PC-3 (cell line): Measurements from ENCODE around the gene MIB1. TPM values are rescaled to one million over a fixed set of nuclear protein-coding genes. Genes with fewer than 3 reads are reported as not detected.

Experiments
- ATAC-seq: fragments of 200-7000 bp; cut with Tn5 transposase; 2 replicates; pipeline ENCODE4 v1.9.1; 2020; ENCODE audit warnings: mild to moderate bottlenecking, moderate library complexity
- BruUV-seq: library from RNA; stranded (reverse); fragments of 400-500 nt; replicated peaks from 2 replicates; lab custom pipeline; 2021; lab: Mats Ljungman, UMichigan
- CTCF ChIA-PET: fragments of 300-600 bp; sonication (Branson Sonifier 250); formaldehyde crosslinking; loops from one replicate; lab custom pipeline; 2022; ENCODE audit warnings: antibody characterized with exemption; lab: Charles Lee
- POLR2A ChIA-PET: fragments of 300-600 bp; sonication (Branson Sonifier 250); formaldehyde crosslinking; loops from one replicate; lab custom pipeline; 2022; ENCODE audit warnings: antibody characterized with exemption; ENCODE audit not compliant: unreplicated experiment; lab: Charles Lee
- DNase-seq: peaks from one replicate; pipeline ENCODE4 v3.0.0-alpha.2; 2015
- H2AFZ ChIP-seq: fragments of 300-600 bp; sonication (generic); 2 replicates; pipeline ENCODE4 v1.6.0; 2016; ENCODE audit warnings: antibody characterized with exemption, low read length
- H3F3A ChIP-seq: fragments of 300-600 bp; sonication (generic); one replicate; pipeline ENCODE4 v1.6.0; 2017; ENCODE audit warnings: antibody characterized with exemption, low read length, control low read depth, mild to moderate bottlenecking; ENCODE audit not compliant: unreplicated experiment
- H3K27ac ChIP-seq: fragments of 300-600 bp; sonication (generic); 2 replicates; pipeline ENCODE4 v1.5.1; 2016; ENCODE audit warnings: mild to moderate bottlenecking, low read length
- H3K27me3 ChIP-seq: fragments of 300-600 bp; sonication (generic); 2 replicates; pipeline ENCODE4 v1.6.1; 2016; ENCODE audit warnings: low read length, mixed read lengths
- H3K36me3 ChIP-seq: fragments of 300-600 bp; sonication (generic); 2 replicates; pipeline ENCODE4 v1.6.1; 2016; ENCODE audit warnings: low read depth, mixed run types, low read length, mixed read lengths
- H3K4me1 ChIP-seq: fragments of 300-600 bp; sonication (generic); 2 replicates; pipeline ENCODE4 v1.5.1; 2016; ENCODE audit warnings: low read length; ENCODE audit not compliant: insufficient read depth
- H3K4me2 ChIP-seq: fragments of 300-600 bp; sonication (generic); 2 replicates; pipeline ENCODE4 v1.6.0; 2016; ENCODE audit warnings: low read length
- H3K4me3 ChIP-seq: fragments of 300-600 bp; sonication (generic); 2 replicates; pipeline ENCODE4 v1.5.1; 2016; ENCODE audit warnings: mild to moderate bottlenecking, low read length, mixed read lengths
- H3K79me2 ChIP-seq: fragments of 300-600 bp; sonication (generic); 2 replicates; pipeline ENCODE4 v1.6.1; 2017; ENCODE audit warnings: low read length, mixed read lengths
- H3K9ac ChIP-seq: fragments of 300-600 bp; sonication (generic); 2 replicates; pipeline ENCODE4 v1.6.0; 2016; ENCODE audit warnings: mild to moderate bottlenecking, low read length
- H3K9me2 ChIP-seq: fragments of 300-600 bp; sonication (generic); replicated peaks from 2 replicates; pipeline ENCODE4 v1.6.1; 2016; ENCODE audit warnings: mixed run types, low read length, mixed read lengths
- H3K9me3 ChIP-seq: fragments of 300-600 bp; sonication (generic); 2 replicates; pipeline ENCODE4 v1.6.1; 2016; ENCODE audit warnings: low read length, mixed read lengths
- H4K20me1 ChIP-seq: fragments of 300-600 bp; sonication (generic); 2 replicates; pipeline ENCODE4 v1.6.1; 2016; ENCODE audit warnings: low read length, mixed read lengths
- CTCF ChIP-seq: fragments of 300-600 bp; sonication (generic); conservative IDR thresholded peaks from 2 replicates; pipeline ENCODE4 v1.5.1; 2017; ENCODE audit warnings: antibody characterized with exemption, low read depth, mild to moderate bottlenecking, low read length
- EZH2 ChIP-seq: fragments of 300-600 bp; sonication (generic); IDR thresholded peaks from one replicate; pipeline ENCODE4 v1.6.1; 2017; ENCODE audit warnings: antibody characterized with exemption, mild to moderate bottlenecking, low read length; ENCODE audit not compliant: unreplicated experiment
- EZH2phosphoT487 ChIP-seq: fragments of 300-600 bp; sonication (generic); IDR thresholded peaks from 2 replicates; pipeline ENCODE4 v1.6.1; 2018; ENCODE audit warnings: mild to moderate bottlenecking, antibody characterized with exemption, low read length, borderline replicate concordance
- intact Hi-C: fragments of 100-400 bp; cut with micrococcal nuclease; formaldehyde crosslinking; loops from 2 replicates; pipeline ENCODE4 v1.9.0; 2023
- total RNA-seq: library from RNA; depleted of rRNA; stranded (reverse); fragments of >200 nt; gene quantifications from 2 replicates; pipeline ENCODE4 v1.2.3, GENCODE V29; 2014

Gene MIB1
- total RNA-seq, 1 experiment from 2014 or later = 25.1 TPM

DNA sequence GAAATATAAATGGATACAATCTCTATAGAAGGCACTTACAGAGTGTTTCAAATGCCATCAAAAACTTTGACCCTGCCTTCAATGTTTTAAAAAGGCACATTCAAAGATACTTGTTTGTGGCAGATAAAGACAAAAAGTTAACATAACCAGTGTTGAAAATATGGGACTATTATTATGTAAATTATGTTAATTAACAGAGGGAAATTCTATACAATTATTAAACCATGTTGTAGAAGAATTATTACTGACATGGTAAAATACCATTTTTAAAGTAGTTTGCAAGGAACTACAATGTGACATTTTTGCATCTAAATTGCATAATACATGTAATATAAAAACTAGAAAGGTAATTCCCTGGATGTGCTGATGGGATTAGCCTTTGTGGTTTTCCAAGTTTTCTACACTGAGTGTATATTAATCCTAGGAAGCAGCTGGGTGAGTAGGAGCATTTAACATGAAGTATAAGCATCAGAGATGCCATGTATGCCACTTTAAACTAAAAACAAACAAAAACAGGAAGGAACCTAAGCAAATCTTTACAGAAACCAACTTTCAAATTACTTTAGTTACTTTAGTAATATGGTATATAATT lies 21.7 kb downstream of the MIB1 start:
- POLR2A ChIA-PET = no interaction called here
- no peak for DNase-seq
- ATAC-seq = no peak
- Histone ChIP-seq H3K9me2 (no peaks in the 10 kb centered on the region), H3K79me2 (peaks cover 62% of the 10 kb centered on the region), H3F3A (no peaks in the 10 kb centered on the region), H3K9ac (no peak overlapping the region), H3K9me3 (no peaks in the 10 kb centered on the region), H4K20me1 (no peaks in the 10 kb centered on the region), H3K27me3 (no peaks in the 10 kb centered on the region), H2AFZ (no peak overlapping the region), H3K4me2 (no peak overlapping the region), H3K4me1 (no peaks in the 10 kb centered on the region), H3K36me3 (peaks cover 10% of the 10 kb centered on the region; the same call in 1 of the 2 replicates), H3K27ac (no peak overlapping the region), H3K4me3 (no peak overlapping the region)
- no peak for TF ChIP-seq CTCF
- no peak for TF ChIP-seq EZH2
- TF ChIP-seq EZH2phosphoT487 = no peak
- intact Hi-C loops = no loop called here
- CTCF ChIA-PET = no interaction called here
- BruUV-seq = no TSS peak

DNA sequence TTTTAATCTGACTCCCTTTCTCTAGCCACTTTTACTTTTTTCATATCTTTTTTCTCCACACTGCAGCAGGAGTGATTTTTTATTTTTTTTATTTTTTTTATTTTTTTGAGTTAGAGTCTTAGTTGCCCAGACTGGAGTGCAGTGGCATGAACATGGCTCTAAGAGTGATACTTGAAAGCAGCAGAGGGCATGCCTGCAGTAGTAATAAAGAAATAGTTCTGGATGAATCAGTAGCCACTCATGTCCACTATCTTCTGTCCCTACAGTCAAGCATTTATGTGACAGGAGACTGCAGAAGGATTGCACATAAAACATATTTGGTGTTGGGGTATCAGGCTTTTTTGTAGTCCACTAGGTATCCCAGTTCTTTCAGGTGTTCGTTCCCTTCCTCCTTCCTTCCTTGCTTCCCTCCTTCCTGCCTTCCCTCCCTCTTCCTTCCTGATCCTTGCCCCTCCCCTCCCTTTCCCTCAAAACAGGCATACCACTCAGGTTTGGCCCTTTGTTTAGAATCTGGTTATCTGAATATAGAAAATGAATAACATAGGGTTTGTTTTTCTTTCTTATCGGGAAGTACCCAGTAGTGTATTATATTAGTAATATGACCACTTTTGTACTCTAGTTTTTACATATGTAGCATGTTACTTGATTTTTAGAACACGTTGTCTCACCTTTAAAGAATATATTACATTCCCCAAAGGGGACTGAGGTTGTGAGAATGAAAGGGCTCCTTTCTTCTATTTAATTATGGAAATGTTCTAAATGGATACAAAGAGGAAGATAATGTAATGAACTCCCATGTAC lies 23.5 kb downstream of the MIB1 start:
- POLR2A ChIA-PET = no interaction called here
- CTCF ChIA-PET = no interaction called here

More for the DNA sequence above, 23.5 kb downstream of the MIB1 start:
- Histone ChIP-seq H2AFZ (no peak overlapping the region), H3K4me3 (no peak overlapping the region), H3K9me2 (no peaks in the 10 kb centered on the region), H3K9me3 (no peaks in the 10 kb centered on the region), H3K27ac (no peak overlapping the region), H3K79me2 (peaks cover 52% of the 10 kb centered on the region), H3K36me3 (peaks cover 12% of the 10 kb centered on the region; the same call in 1 of the 2 replicates), H3K4me2 (no peak overlapping the region), H3F3A (no peaks in the 10 kb centered on the region), H3K4me1 (no peaks in the 10 kb centered on the region), H3K27me3 (no peaks in the 10 kb centered on the region), H4K20me1 (no peaks in the 10 kb centered on the region), H3K9ac (no peak overlapping the region)
- intact Hi-C loops = no loop called here
- DNase-seq (no peak), ATAC-seq (peak; percentile 18; the same call in 1 of the 2 replicates)
- TF ChIP-seq EZH2 = no peak
- TF ChIP-seq CTCF = no peak
- no peak for TF ChIP-seq EZH2phosphoT487
- BruUV-seq = no TSS peak
